ENCODE results near the gene SLC38A2. TPM values are rescaled to one million over a fixed set of nuclear protein-coding genes. Genes with fewer than 3 reads are reported as not detected.

The SLC38A2 gene
- total RNA-seq, 1 experiment from 2014 or later, result 453 TPM

GRCh38 chr12:46409342-46409741, 36.8 kb upstream of the SLC38A2 start:
- Mint-ChIP-seq H3K27ac (no peak overlapping the region), H3K4me3 (no peak overlapping the region), H3K36me3 (ENCODE audit: insufficient read depth in 1 of 3, low read depth in 3 of 3) (peaks cover 0 to 7% (median 3%) of the 10 kb centered on the region in 3 experiments; a peak in 4 of 7 replicates), H3K27me3 (ENCODE audit: low read depth) (no peaks in the 10 kb centered on the region), H3K9me3 (no peaks in the 10 kb centered on the region), H3K4me1 (peaks cover 10 to 14% of the 10 kb centered on the region in 2 experiments)
- no peak for TF ChIP-seq CTCF (conservative IDR thresholded peaks at IDR 0.05)
- Histone ChIP-seq H3K9me3 (ENCODE audit: control insufficient read depth, low read depth, low read length) (no peaks in the 10 kb centered on the region), H3K27ac (ENCODE audit: insufficient read length, low read depth, low read length) (no peak overlapping the region), H3K4me1 (ENCODE audit: insufficient read depth, low read length) (no peaks in the 10 kb centered on the region), H3K79me2 (ENCODE audit: insufficient read depth, low read length) (0 out of 2 replicates have a peak, but pooled peaks cover 1% of the 10 kb centered on the region), H3K79me1 (ENCODE audit: insufficient read depth, low read depth, low read length, poor library complexity, severe bottlenecking) (no peaks in the 10 kb centered on the region), H2BK15ac (ENCODE audit: low read depth, low read length) (no peak overlapping the region), H3K56ac (ENCODE audit: insufficient read length, low read depth, low read length) (no peak overlapping the region), H4K5ac (ENCODE audit: insufficient read length, low read depth, low read length) (no peak overlapping the region), H3T11ph (ENCODE audit: low read length) (no peak overlapping the region), H3K23me2 (ENCODE audit: insufficient read length, low read depth, low read length, poor library complexity, severe bottlenecking) (no peaks in the 10 kb centered on the region), H3K23ac (ENCODE audit: insufficient read length, low read depth, low read length) (no peak overlapping the region), H3K27me3 (ENCODE audit: insufficient read depth, low read length) (no peaks in the 10 kb centered on the region), H3K9ac (ENCODE audit: extremely low read depth, insufficient read length, low read length) (no peak overlapping the region), H4K8ac (replicated peaks; ENCODE audit: insufficient read length, low read depth, low read length) (no peak overlapping the region), H4K20me1 (ENCODE audit: control insufficient read depth, insufficient read depth, insufficient read length) (no peaks in the 10 kb centered on the region), H3K4ac (ENCODE audit: low read depth, low read length) (no peak overlapping the region), H3K18ac (ENCODE audit: insufficient read length, low read depth, low read length) (no peak overlapping the region), H2BK20ac (ENCODE audit: low read depth, low read length, poor library complexity, severe bottlenecking) (no peak overlapping the region), H2BK120ac (ENCODE audit: low read depth, low read length, poor library complexity, severe bottlenecking) (no peak overlapping the region), H2AFZ (ENCODE audit: low read length) (no peak overlapping the region), H2BK12ac (ENCODE audit: insufficient read length, low read depth, low read length) (no peak overlapping the region), H3K14ac (ENCODE audit: insufficient read depth, low read length) (no peak overlapping the region), H2BK5ac (ENCODE audit: insufficient read length, low read length) (no peak overlapping the region), H2AK5ac (ENCODE audit: insufficient read length, low read length) (no peak overlapping the region), H4K91ac (ENCODE audit: insufficient read length, low read depth, low read length) (no peak overlapping the region), H3K4me2 (ENCODE audit: insufficient read depth, insufficient read length, low read length) (no peak overlapping the region)
- no CpG with 5 or more reads among the region's 3 CpGs for WGBS (ENCODE audit: extremely low coverage, insufficient read length, low lambda C conversion rate)
- no peak for DNase-seq
